PFSK-1 (cell line): ENCODE results near the gene ATF6. TPM values are rescaled to one million over a fixed set of nuclear protein-coding genes. Genes with fewer than 3 reads are reported as not detected.

ENCODE experiments used
- FOXP2 ChIP-seq: optimal IDR thresholded peaks from 2 replicates; pipeline ENCODE3; 2011; ENCODE audit warnings: borderline replicate concordance, control low read depth, inconsistent platforms; ENCODE audit not compliant: insufficient read depth; ENCODE audit errors: extremely low read length, extremely low read depth
- POLR2AphosphoS5 ChIP-seq: IDR thresholded peaks from 2 replicates; pipeline ENCODE4 v1.6.1; 2012; ENCODE audit warnings: low read depth, mild to moderate bottlenecking, control low read depth, low read length, moderate library complexity
- SIN3A ChIP-seq: IDR thresholded peaks from 2 replicates; pipeline ENCODE4 v1.6.1; 2012; ENCODE audit warnings: mild to moderate bottlenecking, low read length, moderate library complexity, borderline replicate concordance; ENCODE audit not compliant: insufficient read depth
- TAF1 ChIP-seq: IDR thresholded peaks from 2 replicates; pipeline ENCODE4 v1.6.1; 2012; ENCODE audit warnings: low read length, control low read depth, borderline replicate concordance; ENCODE audit not compliant: insufficient read depth
- polyA plus RNA-seq: library from polyadenylated mRNA; unstranded; fragments of >200 nt; gene quantifications from one replicate; pipeline ENCODE4 v1.2.1, GENCODE V29; 2012; ENCODE audit warnings: low read depth, missing spikeins; ENCODE audit not compliant: insufficient read length
- TF ChIP-seq, protein P1 (sequence below), 2 experiments: IDR thresholded peaks; 2 replicates each; pipeline versions ENCODE4 v1.6.1 to v1.8.0; 2011 to 2012; ENCODE audit warnings: low read depth in 2 of 2, low read length in 2 of 2, control low read depth in 1 of 2, inconsistent platforms in 1 of 2, mild to moderate bottlenecking in 1 of 2, moderate library complexity in 1 of 2; ENCODE audit not compliant: insufficient read depth in 1 of 2

The ATF6 gene, protein sequence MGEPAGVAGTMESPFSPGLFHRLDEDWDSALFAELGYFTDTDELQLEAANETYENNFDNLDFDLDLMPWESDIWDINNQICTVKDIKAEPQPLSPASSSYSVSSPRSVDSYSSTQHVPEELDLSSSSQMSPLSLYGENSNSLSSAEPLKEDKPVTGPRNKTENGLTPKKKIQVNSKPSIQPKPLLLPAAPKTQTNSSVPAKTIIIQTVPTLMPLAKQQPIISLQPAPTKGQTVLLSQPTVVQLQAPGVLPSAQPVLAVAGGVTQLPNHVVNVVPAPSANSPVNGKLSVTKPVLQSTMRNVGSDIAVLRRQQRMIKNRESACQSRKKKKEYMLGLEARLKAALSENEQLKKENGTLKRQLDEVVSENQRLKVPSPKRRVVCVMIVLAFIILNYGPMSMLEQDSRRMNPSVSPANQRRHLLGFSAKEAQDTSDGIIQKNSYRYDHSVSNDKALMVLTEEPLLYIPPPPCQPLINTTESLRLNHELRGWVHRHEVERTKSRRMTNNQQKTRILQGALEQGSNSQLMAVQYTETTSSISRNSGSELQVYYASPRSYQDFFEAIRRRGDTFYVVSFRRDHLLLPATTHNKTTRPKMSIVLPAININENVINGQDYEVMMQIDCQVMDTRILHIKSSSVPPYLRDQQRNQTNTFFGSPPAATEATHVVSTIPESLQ
- polyA plus RNA-seq, result 18.3 TPM

DNA sequence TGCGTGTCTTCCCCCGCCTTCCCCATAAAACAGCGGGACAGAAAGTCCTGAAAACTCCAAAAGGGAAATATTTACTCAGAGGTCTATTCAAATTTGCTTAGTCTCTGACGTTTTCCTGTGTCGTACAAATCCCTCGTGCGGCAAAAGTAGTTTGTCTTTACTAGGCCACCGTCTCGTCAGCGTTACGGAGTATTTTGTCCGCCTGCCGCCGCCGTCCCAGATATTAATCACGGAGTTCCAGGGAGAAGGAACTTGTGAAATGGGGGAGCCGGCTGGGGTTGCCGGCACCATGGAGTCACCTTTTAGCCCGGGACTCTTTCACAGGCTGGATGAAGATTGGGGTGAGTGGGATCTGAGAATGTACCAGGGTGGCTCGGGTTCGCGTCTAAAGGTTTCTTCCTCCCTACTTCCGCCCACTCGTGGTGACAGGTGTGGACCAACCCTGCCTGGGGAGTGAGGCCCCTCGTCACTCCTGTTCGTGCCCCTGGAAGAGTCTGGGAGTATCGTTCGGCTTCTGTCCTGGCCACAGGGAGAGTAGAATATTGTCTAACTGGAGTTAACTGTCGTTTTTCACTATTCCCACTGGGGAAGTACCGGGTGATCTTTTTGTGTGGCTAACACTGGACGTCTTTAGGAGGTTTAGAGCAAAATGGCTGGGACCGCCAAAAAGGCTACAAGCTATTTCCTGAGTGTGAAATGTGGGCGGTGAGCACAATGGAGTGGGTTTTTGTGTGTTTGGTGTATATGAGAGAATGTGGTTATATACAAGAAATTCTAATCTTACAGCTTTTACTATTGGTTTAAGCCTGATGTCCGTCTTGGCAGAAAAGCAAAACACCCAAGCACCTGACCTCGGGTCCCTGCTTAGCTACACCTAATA, at the start of gene ATF6:
ATF6 (plus strand) TSS at position 219 of the 880 bp plus-strand sequence; CDS start at position 260, 41 bp downstream.
- peak; percentile 85 for TF ChIP-seq POLR2AphosphoS5
- peak; percentile 76 for TF ChIP-seq TAF1
- TF ChIP-seq FOXP2, result peak; percentile 28
- TF ChIP-seq SIN3A, result peak; percentile 90; the same call in 1 of the 2 replicates
- TF ChIP-seq, protein P1, sequence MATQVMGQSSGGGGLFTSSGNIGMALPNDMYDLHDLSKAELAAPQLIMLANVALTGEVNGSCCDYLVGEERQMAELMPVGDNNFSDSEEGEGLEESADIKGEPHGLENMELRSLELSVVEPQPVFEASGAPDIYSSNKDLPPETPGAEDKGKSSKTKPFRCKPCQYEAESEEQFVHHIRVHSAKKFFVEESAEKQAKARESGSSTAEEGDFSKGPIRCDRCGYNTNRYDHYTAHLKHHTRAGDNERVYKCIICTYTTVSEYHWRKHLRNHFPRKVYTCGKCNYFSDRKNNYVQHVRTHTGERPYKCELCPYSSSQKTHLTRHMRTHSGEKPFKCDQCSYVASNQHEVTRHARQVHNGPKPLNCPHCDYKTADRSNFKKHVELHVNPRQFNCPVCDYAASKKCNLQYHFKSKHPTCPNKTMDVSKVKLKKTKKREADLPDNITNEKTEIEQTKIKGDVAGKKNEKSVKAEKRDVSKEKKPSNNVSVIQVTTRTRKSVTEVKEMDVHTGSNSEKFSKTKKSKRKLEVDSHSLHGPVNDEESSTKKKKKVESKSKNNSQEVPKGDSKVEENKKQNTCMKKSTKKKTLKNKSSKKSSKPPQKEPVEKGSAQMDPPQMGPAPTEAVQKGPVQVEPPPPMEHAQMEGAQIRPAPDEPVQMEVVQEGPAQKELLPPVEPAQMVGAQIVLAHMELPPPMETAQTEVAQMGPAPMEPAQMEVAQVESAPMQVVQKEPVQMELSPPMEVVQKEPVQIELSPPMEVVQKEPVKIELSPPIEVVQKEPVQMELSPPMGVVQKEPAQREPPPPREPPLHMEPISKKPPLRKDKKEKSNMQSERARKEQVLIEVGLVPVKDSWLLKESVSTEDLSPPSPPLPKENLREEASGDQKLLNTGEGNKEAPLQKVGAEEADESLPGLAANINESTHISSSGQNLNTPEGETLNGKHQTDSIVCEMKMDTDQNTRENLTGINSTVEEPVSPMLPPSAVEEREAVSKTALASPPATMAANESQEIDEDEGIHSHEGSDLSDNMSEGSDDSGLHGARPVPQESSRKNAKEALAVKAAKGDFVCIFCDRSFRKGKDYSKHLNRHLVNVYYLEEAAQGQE (IDR thresholded peaks at IDR 0.05; ENCODE audit: insufficient read depth in 1 of 2, low read depth in 2 of 2, low read length in 2 of 2), result peak in 1 of 2 experiments; percentile 78; a peak in 2 of 4 replicates

DNA sequence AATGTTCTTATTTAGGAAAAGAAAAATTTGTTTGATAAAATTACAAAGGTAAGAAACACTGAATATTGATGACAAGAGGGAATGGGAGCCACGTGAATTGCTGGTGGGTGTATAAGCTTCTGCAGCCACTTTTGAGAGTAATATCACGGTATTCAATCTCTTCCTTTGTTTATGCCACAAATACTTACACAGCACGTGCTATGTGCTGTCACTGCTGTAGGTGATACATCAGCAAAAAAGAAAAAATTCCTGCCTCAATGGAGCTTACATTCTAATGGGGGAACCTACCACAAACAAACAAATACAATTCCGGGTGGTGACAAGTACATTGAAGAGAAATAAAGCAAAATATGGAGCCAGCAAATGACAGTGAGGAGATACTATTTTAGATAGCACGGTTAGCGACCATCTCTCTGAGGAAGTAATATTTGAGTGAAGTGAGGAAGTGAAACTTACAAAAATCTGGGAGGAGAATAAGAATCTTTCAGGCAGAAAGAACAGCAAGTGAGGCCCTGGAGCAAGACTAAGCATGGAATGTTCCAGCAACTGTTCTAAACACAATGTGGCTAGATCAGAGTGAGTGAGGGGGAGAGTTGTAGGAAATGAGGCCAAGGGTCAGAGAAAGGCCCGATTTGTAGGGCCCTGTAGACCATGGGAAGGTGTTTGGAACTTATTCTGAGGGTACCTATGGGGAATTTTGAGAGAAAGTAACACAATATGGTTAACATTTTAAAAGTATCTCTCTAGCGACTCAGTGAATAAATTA, 47.4 kb upstream of the ATF6 start:
- TF ChIP-seq TAF1, result no peak
- no peak for TF ChIP-seq FOXP2
- TF ChIP-seq POLR2AphosphoS5, result no peak
- TF ChIP-seq SIN3A, result no peak
- TF ChIP-seq, protein P1 (IDR thresholded peaks at IDR 0.05; ENCODE audit: insufficient read depth in 1 of 2, low read depth in 2 of 2, low read length in 2 of 2), result no peak

DNA sequence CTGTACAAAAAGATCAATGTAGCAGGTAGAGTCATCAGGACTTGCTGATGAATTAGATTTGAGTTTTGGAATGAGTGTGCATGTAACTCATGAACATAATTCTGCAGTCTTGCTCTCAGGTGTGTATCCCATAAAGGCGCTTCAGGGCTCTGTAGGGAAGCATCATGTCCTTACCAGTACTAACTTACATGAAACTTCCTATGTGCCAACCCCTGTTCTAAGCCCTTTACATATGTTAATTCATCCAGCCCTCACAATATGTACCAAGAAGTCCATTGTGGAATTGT, 46.9 kb upstream of the ATF6 start:
- TF ChIP-seq POLR2AphosphoS5 (no peak), FOXP2 (no peak), TAF1 (no peak), SIN3A (no peak)
- TF ChIP-seq, protein P1 (IDR thresholded peaks at IDR 0.05; ENCODE audit: insufficient read depth in 1 of 2, low read depth in 2 of 2, low read length in 2 of 2), result no peak

DNA sequence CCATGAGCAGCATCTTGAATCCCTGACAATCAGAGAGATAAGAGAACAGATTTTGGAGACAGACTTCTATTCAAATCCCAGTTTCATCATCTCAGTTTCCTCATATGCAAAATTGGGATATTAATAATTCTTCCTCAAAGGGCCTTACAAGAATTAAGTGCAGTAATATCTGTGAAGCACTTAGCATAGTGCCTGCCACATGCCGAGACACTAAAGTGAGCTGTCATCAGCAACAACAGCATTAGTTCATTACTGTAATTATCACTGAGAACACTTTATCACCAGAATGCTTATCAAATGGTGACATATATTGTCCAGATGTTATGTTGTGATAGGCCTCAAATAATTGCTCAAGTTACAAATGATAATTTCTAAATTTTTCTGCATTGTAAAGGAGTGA, 45.7 kb upstream of the ATF6 start:
- no peak for TF ChIP-seq SIN3A
- no peak for TF ChIP-seq TAF1
- no peak for TF ChIP-seq FOXP2
- TF ChIP-seq POLR2AphosphoS5, result no peak
- TF ChIP-seq, protein P1 (IDR thresholded peaks at IDR 0.05; ENCODE audit: insufficient read depth in 1 of 2, low read depth in 2 of 2, low read length in 2 of 2), result no peak
